ENCODE results near the gene CDC20.
"Not testable (repeated sequence)": the region's sequence is repeated elsewhere in the genome, so short reads cannot be mapped to it uniquely, and the experiment has no call there.

Gene CDC20

DNA sequence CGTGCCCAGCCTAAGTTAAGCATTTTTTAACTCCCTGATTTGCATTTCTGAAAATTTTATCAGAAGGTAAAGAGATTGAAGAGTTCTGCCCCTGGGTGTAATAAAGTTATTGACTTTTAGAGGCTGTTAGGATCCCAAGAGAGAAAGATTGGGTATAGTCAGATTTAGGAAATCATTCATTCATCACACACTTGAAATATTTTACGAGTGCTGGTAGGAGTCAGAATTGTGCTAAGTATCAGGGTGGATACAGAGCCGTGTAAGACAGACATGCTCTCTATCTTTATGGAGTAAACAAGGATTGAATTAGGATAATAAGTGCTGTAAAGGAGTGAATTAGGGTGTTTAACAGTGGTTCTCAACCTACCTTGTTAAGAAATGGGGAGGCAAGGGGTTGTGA, 33.9 kb downstream of the CDC20 start:
- Histone ChIP-seq H4K20me1 (ENCODE audit: insufficient read depth, low read length) (no peaks in the 10 kb centered on the region), H3K4me3 (ENCODE audit: low read length) (no peak overlapping the region), H2AFZ (ENCODE audit: low read depth, low read length) (no peak overlapping the region), H3K9ac (ENCODE audit: low read length) (no peak overlapping the region), H3K4me2 (ENCODE audit: low read length) (no peak overlapping the region), H3K36me3 (replicated peaks; ENCODE audit: low read depth, low read length) (no peaks in the 10 kb centered on the region), H3K9me3 (ENCODE audit: insufficient read depth, low read length) (no peaks in the 10 kb centered on the region), H3K4me1 (ENCODE audit: low read length) (peaks cover 11% of the 10 kb centered on the region), H3K27ac (ENCODE audit: low read length) (no peak overlapping the region), H3K27me3 (ENCODE audit: low read depth, low read length) (no peaks in the 10 kb centered on the region), H3K79me2 (ENCODE audit: low read length) (peaks cover 34% of the 10 kb centered on the region)
- TF ChIP-seq CTCF (IDR thresholded peaks at IDR 0.05; ENCODE audit: low read depth, low read length) (no peak), EZH2phosphoT487 (IDR thresholded peaks at IDR 0.05; ENCODE audit: low read depth) (no peak)

DNA sequence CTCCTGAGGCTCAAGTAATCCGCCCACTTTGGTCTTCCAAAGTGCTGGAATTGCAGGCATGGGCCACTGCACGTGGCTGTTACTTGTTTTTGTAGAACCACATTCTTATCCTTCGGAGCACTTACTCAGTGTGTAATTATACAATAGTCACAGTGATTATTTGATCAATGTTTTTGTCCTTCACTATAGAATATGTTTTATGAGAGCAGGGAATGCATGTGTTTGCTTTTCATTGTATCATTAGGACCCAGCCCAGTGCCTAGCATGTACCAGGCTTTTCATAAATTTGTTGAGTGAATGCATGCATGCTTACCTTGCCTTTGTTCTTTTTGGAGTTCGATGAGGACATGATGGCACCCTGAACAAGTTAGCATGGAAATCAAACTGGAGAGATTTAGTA, 36.7 kb downstream of the CDC20 start:
- no peaks in the 10 kb centered on the region for H3K27me3 ChIP-seq (ENCODE audit: low read depth, low read length)
- H3K9me3 ChIP-seq (ENCODE audit: insufficient read depth, low read length): no peaks in the 10 kb centered on the region
- no peak overlapping the region for H3K4me2 ChIP-seq (ENCODE audit: low read length)
- no peak overlapping the region for H3K4me3 ChIP-seq (ENCODE audit: low read length)
- peaks cover 9% of the 10 kb centered on the region for H3K79me2 ChIP-seq (ENCODE audit: low read length)
- no peak for TF ChIP-seq CTCF (IDR thresholded peaks at IDR 0.05; ENCODE audit: low read depth, low read length)
- no peak for TF ChIP-seq EZH2phosphoT487 (IDR thresholded peaks at IDR 0.05; ENCODE audit: low read depth)
- H3K9ac ChIP-seq (ENCODE audit: low read length): no peak overlapping the region
- no peak overlapping the region for H2AFZ ChIP-seq (ENCODE audit: low read depth, low read length)
- peaks cover 5% of the 10 kb centered on the region for H3K4me1 ChIP-seq (ENCODE audit: low read length)
- H4K20me1 ChIP-seq (ENCODE audit: insufficient read depth, low read length): no peaks in the 10 kb centered on the region
- H3K27ac ChIP-seq (ENCODE audit: low read length): no peak overlapping the region
- H3K36me3 ChIP-seq (replicated peaks; ENCODE audit: low read depth, low read length): no peaks in the 10 kb centered on the region

DNA sequence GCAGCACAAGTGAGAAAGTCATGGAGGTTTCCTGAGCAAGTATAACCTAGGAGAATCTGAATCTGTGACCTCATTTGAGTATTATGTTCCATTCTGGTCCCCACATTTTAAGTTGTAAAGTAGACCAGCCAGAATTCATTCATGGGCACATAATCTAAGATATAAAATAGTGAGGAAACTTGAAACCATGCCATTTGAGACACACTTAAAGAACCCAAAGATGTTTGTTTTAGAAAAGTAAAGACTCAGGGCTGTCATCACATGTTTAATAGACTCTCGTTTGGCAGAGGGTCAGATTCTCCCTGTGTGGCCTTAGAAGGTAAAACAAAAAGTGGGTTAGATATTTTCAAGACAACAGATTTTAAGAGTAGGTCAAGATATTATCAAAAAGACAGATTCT, 37.3 kb downstream of the CDC20 start:
- peaks cover 4% of the 10 kb centered on the region; the same call in 1 of the 2 replicates for H3K79me2 ChIP-seq (ENCODE audit: low read length)

DNA sequence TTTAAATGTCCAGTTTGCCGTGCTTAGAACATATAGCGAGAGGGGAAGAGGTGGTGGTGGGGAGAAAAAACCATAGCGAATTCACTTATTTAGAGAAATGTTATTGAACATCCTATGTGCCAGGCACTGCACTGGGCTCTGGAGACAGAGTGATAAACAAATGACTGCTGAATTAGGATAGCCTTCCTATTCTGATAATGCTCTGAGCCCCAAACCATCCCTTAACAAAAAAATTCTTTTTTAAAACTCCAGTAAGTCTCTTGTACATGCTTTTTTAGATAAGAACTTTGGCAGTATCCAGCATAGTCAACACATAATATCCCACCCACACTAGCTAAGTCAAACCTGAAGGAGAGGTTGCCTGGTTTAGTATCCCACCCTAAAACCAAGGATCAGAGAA, 39.4 kb downstream of the CDC20 start:
- H3K4me1 ChIP-seq (ENCODE audit: low read length): no peaks in the 10 kb centered on the region
- no peaks in the 10 kb centered on the region for H4K20me1 ChIP-seq (ENCODE audit: insufficient read depth, low read length)
- no peaks in the 10 kb centered on the region for H3K36me3 ChIP-seq (replicated peaks; ENCODE audit: low read depth, low read length)
- H3K9ac ChIP-seq (ENCODE audit: low read length): no peak overlapping the region
- H3K4me3 ChIP-seq (ENCODE audit: low read length): no peak overlapping the region
- no peak overlapping the region for H2AFZ ChIP-seq (ENCODE audit: low read depth, low read length)
- H3K27ac ChIP-seq (ENCODE audit: low read length): no peak overlapping the region
- H3K4me2 ChIP-seq (ENCODE audit: low read length): no peak overlapping the region
- no peaks in the 10 kb centered on the region for H3K27me3 ChIP-seq (ENCODE audit: low read depth, low read length)
- TF ChIP-seq EZH2phosphoT487 (IDR thresholded peaks at IDR 0.05; ENCODE audit: low read depth) (no peak), CTCF (IDR thresholded peaks at IDR 0.05; ENCODE audit: low read depth, low read length) (no peak)
- no peaks in the 10 kb centered on the region for H3K9me3 ChIP-seq (ENCODE audit: insufficient read depth, low read length)
- H3K79me2 ChIP-seq (ENCODE audit: low read length): no peaks in the 10 kb centered on the region

More for the DNA sequence above, 37.3 kb downstream of the CDC20 start:
- H3K27me3 ChIP-seq (ENCODE audit: low read depth, low read length): no peaks in the 10 kb centered on the region
- H3K9me3 ChIP-seq (ENCODE audit: insufficient read depth, low read length): no peaks in the 10 kb centered on the region
- H3K27ac ChIP-seq (ENCODE audit: low read length): no peak overlapping the region
- no peak overlapping the region for H2AFZ ChIP-seq (ENCODE audit: low read depth, low read length)
- no peak overlapping the region for H3K9ac ChIP-seq (ENCODE audit: low read length)
- TF ChIP-seq CTCF (IDR thresholded peaks at IDR 0.05; ENCODE audit: low read depth, low read length): no peak
- TF ChIP-seq EZH2phosphoT487 (IDR thresholded peaks at IDR 0.05; ENCODE audit: low read depth): no peak
- H3K4me3 ChIP-seq (ENCODE audit: low read length): no peak overlapping the region
- H3K4me2 ChIP-seq (ENCODE audit: low read length): no peak overlapping the region
- H3K4me1 ChIP-seq (ENCODE audit: low read length): no peaks in the 10 kb centered on the region
- H3K36me3 ChIP-seq (replicated peaks; ENCODE audit: low read depth, low read length): no peaks in the 10 kb centered on the region
- H4K20me1 ChIP-seq (ENCODE audit: insufficient read depth, low read length): no peaks in the 10 kb centered on the region

- not testable (repeated sequence) for H3K4me3 ChIP-seq (ENCODE audit: low read length); H3K9me3 ChIP-seq (ENCODE audit: insufficient read depth, low read length); H3K27me3 ChIP-seq (ENCODE audit: low read depth, low read length); H3K36me3 ChIP-seq (replicated peaks; ENCODE audit: low read depth, low read length); H3K79me2 ChIP-seq (ENCODE audit: low read length); H3K4me1 ChIP-seq (ENCODE audit: low read length); H3K4me2 ChIP-seq (ENCODE audit: low read length); H2AFZ ChIP-seq (ENCODE audit: low read depth, low read length); H3K27ac ChIP-seq (ENCODE audit: low read length); H3K9ac ChIP-seq (ENCODE audit: low read length); H4K20me1 ChIP-seq (ENCODE audit: insufficient read depth, low read length)
Measured at GRCh38 chr1:43400441-43400840, 41.7 kb downstream of the CDC20 start.

Measured in OCI-LY3 (cell line).